Suprapubic skin (tissue), 4 donors: ENCODE measurements around the gene OS9.

Experiments used
- CTCF ChIP-seq, 2 donors: fragments of 200-600 bp in 1 of 2; fragments of 450-650 bp in 1 of 2; sonication (generic) in 1 of 2; IDR thresholded peaks; one replicate each; pipeline ENCODE4 v1.5.1; 2016 to 2019; ENCODE audit warnings: antibody characterized with exemption in 2 of 2, mild to moderate bottlenecking in 1 of 2, moderate library complexity in 1 of 2
- POLR2A ChIP-seq, 2 donors: fragments of 450-650 bp; IDR thresholded peaks; one replicate each; pipeline ENCODE4 v1.6.1; 2017; ENCODE audit warnings: antibody characterized with exemption in 2 of 2, mild to moderate bottlenecking in 2 of 2, moderate library complexity in 2 of 2
- POLR2AphosphoS5 ChIP-seq, 3 donors: sonication (generic); formaldehyde crosslinking; IDR thresholded peaks; one replicate each; pipeline ENCODE4 v1.6.1; 2017; ENCODE audit warnings: antibody characterized with exemption in 3 of 3

GRCh38 chr12:57707250-57707649 is 13.3 kb downstream of the OS9 start:
- TF ChIP-seq CTCF (IDR thresholded peaks at IDR 0.05) (no peak), POLR2AphosphoS5 (IDR thresholded peaks at IDR 0.05) (no peak), POLR2A (IDR thresholded peaks at IDR 0.05) (no peak)
